HG03521 (cell line): ENCODE data around the gene ADRA2B.
A peak's percentile ranks its signal among the peaks of the same experiment; 100 is the strongest.

Experiments
- ATAC-seq: cut with Tn5 transposase; IDR thresholded peaks from one replicate; pipeline ENCODE4 v1.9.1; 2021; ENCODE audit warnings: mild to moderate bottlenecking, moderate library complexity; ENCODE audit not compliant: unreplicated experiment

ADRA2B gene

DNA sequence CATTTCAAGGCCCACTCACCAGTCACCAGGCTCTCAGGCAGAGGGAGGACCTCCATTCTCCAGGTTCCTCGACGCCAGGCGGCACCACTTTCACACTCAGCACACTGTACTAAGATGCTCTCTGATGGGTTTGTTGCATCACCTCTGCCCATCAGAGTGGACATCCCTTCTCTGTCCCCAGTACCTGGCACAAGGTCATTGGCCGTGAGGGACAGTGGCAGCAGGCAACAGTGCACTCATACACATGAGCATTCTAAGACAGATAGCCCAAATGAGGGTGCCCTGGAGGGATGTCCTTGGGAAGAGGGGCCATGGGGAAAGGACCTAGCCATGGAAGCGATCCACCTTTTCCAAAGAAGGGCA lies 3.0 kb upstream of the ADRA2B start:
- no peak for ATAC-seq

- ATAC-seq = no peak
Observed at GRCh38 chr2:96118698-96119388, 2.5 kb upstream of the ADRA2B start.

- no peak for ATAC-seq
Observed at GRCh38 chr2:96117701-96118588, 1.6 kb upstream of the ADRA2B start.

DNA sequence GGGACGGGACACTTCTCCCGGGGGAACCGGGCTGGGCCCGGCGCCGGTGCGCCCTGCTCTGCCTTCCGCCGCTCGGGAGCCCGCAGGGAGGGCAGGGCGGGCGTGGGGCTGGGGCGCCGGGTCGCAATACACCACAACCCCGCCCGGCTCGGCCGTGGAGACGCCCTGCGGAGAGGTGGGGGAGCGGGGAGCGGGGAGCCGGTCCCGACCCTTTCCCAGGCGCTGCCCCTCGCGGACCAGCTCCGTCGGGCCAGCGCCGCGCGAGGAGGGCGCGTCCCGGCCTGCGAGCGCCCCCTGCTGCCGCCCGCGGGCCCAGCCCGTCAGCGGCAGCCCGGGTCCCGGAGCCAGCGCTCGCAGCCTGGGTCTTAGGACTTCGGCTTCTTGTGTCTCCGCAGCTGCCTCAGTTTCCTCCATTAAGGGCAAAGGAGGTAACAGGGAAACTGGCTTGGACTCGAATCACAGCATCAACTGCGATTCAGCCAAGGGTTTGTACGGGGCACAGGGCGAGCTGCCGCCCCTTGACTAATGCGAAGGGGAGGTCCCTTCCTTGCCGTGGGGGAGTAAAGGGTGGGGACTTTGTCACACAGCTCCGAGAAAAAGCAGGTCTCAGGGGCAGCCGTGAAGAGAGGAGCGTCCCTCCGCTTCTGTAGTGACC lies 635 bp upstream of the ADRA2B start:
- peak; percentile 64 for ATAC-seq

GRCh38 chr2:96115631-96116423 lies 544 bp downstream of the ADRA2B start:
- no peak for ATAC-seq

GRCh38 chr2:96114903-96115581 lies 1.3 kb downstream of the ADRA2B start:
- ATAC-seq = no peak

GRCh38 chr2:96114546-96114902 lies 1.8 kb downstream of the ADRA2B start:
- no peak for ATAC-seq

DNA sequence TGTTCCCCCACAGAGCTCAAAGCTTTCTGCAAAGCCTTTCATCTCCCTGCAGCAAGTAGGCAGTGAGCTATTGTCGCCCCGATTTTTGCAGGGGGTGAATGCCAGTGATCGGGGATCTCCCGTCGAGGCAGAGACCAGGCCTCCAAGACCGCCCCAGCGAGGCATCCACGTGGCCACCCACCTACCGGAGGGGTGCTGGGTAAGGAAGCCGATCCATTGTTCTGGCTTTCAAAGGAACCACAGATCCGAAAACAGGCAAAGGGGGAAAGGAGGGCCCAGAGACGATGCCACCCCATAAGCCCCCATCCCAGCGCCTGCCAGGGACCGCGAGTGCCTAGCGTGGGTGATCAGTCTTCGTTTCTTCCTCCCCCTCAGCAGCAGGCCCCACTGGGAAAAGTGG lies 2.4 kb downstream of the ADRA2B start:
- no peak for ATAC-seq

DNA sequence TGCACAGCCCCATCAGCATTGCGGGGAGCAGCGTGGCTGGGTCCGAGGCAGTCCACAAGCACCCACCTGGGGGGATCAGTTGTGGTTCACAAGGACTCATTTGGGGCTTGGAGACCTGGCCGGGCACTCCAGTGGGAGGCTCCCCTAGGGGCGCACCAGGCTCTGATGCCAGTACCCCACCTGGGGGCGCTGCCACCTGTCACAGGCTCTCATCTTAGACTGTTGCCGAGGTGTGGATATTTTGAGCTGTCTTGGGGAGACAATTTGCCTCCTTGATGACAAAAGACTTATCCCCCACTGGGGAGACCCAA lies 3.0 kb downstream of the ADRA2B start:
- no peak for ATAC-seq

GRCh38 chr2:96112501-96113366 lies 3.6 kb downstream of the ADRA2B start:
- ATAC-seq = no peak

- no peak for ATAC-seq
Observed at GRCh38 chr2:96111823-96112500, 4.4 kb downstream of the ADRA2B start.

DNA sequence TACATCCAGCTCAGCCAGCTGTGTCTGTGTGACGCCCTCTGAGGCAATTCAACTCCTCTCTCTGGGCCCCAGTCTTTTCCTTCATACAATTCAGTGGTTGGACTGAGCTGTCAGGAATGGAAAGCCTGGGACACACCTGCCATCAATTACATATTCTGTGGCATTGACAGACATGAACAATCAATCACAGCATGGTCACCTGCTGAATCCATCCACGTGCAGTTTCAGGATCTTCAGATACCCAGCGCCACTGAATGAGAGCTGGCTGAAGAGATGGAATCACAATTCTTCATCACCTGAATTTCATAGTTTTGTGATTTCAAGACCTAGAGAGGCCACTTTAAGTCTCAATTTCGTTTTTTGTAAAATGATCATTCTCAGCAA lies 5.1 kb downstream of the ADRA2B start:
- ATAC-seq = no peak

GRCh38 chr2:96110621-96111256 lies 5.6 kb downstream of the ADRA2B start:
- no peak for ATAC-seq

GRCh38 chr2:96109931-96110511 lies 6.3 kb downstream of the ADRA2B start:
- no peak for ATAC-seq

DNA sequence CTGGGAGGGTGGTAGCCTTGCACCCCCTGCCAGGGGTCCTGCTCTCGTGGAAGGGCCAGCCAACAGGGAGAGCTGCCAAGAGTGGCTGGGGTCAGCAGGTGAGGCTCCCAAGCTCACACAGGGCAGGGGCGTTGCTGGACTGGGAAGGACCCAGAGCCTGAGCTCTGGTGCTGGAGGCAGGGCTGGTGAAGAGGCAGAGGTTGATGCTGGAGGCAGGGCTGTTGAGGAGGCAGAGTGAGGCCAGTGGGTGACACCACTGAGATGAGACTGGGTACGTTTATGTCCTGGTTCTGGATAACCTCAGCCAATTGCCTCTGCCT lies 7.0 kb downstream of the ADRA2B start:
- no peak for ATAC-seq

DNA sequence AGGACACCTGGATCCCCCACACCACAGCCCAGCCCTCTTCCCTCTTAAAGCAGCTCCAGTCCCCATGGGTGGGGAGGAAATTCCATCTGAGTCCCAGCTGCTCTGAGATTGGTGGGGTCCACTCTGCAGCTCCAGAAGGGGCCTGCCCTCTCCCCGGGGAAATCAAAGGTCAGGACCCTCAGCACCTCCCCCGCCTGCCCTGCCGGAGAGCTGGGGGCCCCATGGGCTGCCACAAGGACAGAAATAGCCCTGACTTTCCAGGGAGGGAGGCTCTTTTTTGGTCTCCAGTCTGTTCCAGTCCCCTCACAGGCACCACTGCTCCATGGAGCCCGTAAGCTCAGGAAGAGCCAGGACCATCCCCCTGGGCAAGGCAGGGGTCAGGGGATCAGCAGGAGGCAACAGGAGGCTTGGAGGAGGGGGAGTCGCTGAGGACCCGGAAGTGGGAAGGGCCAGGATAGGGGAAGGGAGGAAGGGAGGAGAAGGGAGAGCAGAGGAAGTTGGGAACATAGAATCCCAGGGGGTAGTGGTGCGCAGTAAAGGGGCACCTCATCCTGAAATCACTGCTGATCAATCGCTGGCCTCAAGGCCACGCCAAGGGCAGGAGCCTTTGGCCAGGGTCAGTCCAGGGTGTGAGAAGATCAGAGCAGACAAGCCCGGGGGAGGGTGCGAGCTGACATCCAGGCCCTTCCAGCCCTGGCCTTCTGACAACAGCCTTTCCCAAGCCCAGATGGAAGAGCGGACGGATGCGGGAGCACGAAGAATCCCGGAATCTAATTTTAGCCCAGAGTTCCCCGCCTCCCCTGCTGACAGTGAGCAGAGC lies 7.6 kb downstream of the ADRA2B start:
- ATAC-seq = no peak

DNA sequence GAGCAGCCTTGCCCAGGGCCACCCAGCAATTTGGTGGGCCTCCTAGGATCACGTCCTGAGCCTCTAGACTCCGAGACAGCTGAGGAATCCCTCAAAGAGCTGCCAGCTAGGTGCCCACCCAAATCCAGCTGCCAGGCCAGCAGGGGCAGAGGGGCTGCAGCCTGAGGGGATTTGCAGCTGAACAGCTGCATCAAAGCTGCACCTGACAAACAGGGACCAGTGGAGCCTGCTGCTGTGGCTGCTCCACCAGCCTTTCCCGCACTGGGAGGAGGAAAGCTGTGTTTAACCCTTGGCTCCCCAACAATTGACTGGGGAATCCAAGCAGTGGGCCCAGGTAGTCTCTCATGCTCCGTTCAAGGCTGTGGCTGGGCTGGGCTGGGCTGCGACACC lies 8.2 kb downstream of the ADRA2B start:
- ATAC-seq = no peak

DNA sequence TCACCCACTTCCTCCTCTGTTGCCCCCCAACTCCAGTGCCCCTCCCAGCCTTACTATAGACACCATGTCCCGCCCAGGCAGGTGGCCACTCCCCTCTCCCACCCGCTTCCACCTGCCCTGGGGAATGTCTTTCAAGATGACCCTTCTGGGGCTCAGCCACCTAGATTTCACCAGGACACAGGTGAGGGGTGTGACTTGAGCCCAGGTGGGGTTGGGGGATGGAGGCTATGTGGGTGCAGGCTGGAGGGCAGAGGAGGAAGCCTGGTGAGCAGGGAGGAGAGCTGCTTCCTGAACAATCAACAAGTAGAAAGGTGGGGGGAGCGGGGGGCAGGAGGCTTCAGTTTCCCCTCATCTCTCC lies 8.7 kb downstream of the ADRA2B start:
- ATAC-seq = no peak
